ENCODE results near the gene CEBPA.

- TF ChIP-seq POLR2A (IDR thresholded peaks at IDR 0.05), result no peak
- no peak for TF ChIP-seq EP300 (IDR thresholded peaks at IDR 0.05)
- TF ChIP-seq CTCF (IDR thresholded peaks at IDR 0.05), result no peak
Measured at GRCh38 chr19:33333151-33333550, 30.8 kb upstream of the CEBPA start.

Data from suprapubic skin (tissue), 3 donors.